ENCODE data around the gene ANXA11.
"Not testable (repeated sequence)": the region's sequence is repeated elsewhere in the genome, so short reads cannot be mapped to it uniquely, and the experiment has no call there.

The ANXA11 gene

DNA sequence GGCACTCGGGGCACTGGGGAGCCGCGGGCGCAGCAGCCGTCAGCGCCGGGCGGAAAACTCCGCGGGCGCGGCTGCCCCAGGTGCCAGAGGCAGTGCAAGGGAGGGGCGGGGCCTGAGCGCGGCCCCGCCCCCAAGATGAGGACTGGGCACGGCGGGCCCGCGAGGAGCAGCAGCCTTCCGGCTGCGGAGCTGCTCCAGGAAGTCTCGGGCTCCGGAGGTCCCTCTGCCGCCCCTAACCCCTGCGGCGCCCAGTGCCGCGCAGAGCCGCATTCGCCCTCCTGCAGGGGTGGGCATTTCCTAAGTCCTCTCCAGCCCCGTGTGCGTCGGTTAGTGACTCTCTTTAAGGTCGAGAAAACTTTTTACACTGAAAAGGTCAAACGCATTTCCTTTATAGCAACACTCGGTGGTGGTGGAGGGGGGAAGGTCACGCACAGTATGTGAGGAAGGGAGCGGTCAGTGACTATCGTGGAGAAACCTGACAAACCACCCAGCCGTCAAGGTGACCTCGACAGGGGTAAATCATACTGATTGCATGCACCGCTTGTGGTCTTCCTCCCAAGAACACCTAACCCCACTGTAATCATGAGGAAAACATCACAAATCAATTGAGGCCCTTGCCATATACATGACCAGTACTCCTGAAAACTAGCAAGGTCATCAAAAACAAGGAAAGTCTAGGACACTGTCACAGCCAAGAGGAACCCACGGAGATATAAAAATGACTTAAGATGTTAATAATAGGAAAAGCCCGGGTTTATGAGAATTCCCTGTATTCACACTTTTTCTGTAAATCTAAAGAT, at the start of gene ANXA11:
ANXA11 (minus strand) TSS at position 61 of the 800 bp plus-strand sequence. CDS start 32,676 bp downstream, outside the sequence.
- Histone ChIP-seq H3K9me3 (replicated peaks in 1 of 11) (no peaks in the 10 kb centered on the region), H3K9ac (peak within 1 kb of the TSS; percentile 90 to 98 (median 95)), H3K27me3 (no peaks in the 10 kb centered on the region), H3K4me2 (peak within 1 kb of the TSS; percentile 80 to 98 (median 97)), H4K20me1 (peaks cover 37 to 42% (median 40%) of the 10 kb centered on the region in 11 experiments), H3K4me3 (peak within 1 kb of the TSS; percentile 85 to 98 (median 92)), H3K4me1 (peaks cover 44 to 49% (median 48%) of the 10 kb centered on the region in 10 experiments), H3K27ac (peak within 1 kb of the TSS; percentile 91 to 97 (median 95)), H3K36me3 (peaks cover 0 to 11% (median 7%) of the 10 kb centered on the region in 11 experiments; a peak in 10 of 22 replicates)
- no peak for TF ChIP-seq Cebpa-rat (IDR thresholded peaks at IDR 0.05)

DNA sequence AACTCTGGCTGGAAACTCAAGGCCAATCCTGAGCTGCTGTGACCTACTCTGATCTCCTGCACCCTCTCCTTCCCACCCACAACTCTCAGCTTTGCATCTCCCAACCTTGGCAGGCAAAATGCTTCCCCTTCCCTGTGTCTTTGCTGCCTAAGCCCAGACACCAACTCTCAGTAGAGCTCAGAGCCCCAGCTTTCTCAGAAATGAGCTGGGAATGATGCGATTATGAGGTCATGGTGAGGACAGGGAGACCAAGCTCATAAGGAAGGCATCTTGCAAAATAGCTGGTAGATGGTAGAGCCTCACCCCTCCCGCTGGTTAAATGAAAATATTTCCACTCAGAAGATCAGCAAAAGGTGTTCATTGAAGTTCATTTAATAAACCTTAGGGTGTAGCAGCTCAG, 49.4 kb upstream of the ANXA11 start:
- H3K9ac ChIP-seq; H3K4me3 ChIP-seq; H3K27me3 ChIP-seq; H3K27ac ChIP-seq; H3K4me2 ChIP-seq; H3K9me3 ChIP-seq (replicated peaks in 1 of 11); H4K20me1 ChIP-seq; H3K36me3 ChIP-seq: not testable (repeated sequence)
- H3K4me1 ChIP-seq, result peaks cover 0 to 23% (median 16%) of the 10 kb centered on the region in 10 experiments; a peak in 14 of 20 replicates

DNA sequence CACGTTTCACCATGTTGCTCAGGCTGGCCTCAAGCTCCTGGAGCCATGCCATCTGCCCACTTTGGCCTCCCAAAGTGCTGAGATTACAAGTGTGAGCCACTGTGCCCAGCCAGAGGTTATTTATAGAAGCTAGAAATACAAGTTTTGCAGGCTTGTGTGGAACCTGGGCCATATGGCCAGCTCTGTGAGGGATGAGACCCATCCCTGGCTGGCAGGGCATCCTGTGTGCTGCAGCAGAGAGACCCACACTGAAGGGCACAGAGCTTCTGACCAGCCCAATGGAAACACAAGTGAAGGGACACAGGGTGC, 48.6 kb upstream of the ANXA11 start:
- not testable (repeated sequence) for H3K27me3 ChIP-seq
- H3K4me2 ChIP-seq, result peak overlapping the region in 4 of 11 experiments; percentile 18 to 46 (median 34); a peak in 2 of 22 replicates

DNA sequence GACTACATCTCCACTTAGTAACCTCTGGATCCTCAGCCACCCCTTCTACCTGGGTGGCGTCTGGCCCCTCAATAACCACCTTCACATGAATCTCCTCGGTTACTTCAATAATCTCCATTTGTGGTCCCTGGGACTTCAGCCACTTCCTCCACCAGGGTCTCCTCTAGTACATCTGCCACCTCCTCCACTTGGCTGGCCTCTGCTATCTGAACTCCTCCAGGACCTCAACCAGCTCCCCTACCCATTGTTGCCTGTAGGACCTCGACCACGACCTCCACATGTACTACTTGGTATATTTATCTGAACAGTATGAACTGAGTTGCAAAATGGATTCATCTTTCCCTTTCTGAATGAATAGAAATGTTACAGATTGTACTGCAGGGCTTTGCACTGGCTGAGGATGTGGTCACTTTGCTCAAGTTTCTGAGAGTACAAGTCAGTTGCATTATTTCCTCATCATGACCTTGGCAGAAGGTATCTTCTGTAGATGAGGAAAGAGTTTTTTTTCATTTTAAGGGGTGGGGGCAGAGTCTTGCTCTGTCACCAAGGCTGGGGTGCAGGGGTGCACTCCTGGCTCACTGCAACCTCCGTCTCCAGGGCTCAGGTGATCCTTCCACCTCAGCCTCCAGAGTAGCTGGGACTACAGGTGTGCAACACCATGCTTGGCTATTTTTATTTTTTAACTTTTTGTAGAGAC, 48.1 kb upstream of the ANXA11 start:
- H3K27me3 ChIP-seq, result no peaks in the 10 kb centered on the region
- H3K9ac ChIP-seq, result no peak overlapping the region
- no peak overlapping the region for H3K4me3 ChIP-seq
- H3K27ac ChIP-seq, result no peak overlapping the region
- no peaks in the 10 kb centered on the region for H3K9me3 ChIP-seq (replicated peaks in 1 of 11)
- peak overlapping the region in 8 of 11 experiments; percentile 6 to 46 (median 25); a peak in 10 of 22 replicates for H3K4me2 ChIP-seq
- no peaks in the 10 kb centered on the region; a peak in 1 of 22 replicates for H4K20me1 ChIP-seq
- no peaks in the 10 kb centered on the region for H3K36me3 ChIP-seq
- no peak for TF ChIP-seq Cebpa-rat (IDR thresholded peaks at IDR 0.05)
- peaks cover 0 to 20% (median 11%) of the 10 kb centered on the region in 10 experiments; a peak in 12 of 20 replicates for H3K4me1 ChIP-seq

More for the DNA sequence above, 48.6 kb upstream of the ANXA11 start:
- H4K20me1 ChIP-seq; H3K27ac ChIP-seq; H3K9me3 ChIP-seq (replicated peaks in 1 of 11); H3K9ac ChIP-seq; H3K36me3 ChIP-seq; H3K4me3 ChIP-seq: not testable (repeated sequence)
- peaks cover 0 to 20% (median 11%) of the 10 kb centered on the region in 10 experiments; a peak in 13 of 20 replicates for H3K4me1 ChIP-seq

DNA sequence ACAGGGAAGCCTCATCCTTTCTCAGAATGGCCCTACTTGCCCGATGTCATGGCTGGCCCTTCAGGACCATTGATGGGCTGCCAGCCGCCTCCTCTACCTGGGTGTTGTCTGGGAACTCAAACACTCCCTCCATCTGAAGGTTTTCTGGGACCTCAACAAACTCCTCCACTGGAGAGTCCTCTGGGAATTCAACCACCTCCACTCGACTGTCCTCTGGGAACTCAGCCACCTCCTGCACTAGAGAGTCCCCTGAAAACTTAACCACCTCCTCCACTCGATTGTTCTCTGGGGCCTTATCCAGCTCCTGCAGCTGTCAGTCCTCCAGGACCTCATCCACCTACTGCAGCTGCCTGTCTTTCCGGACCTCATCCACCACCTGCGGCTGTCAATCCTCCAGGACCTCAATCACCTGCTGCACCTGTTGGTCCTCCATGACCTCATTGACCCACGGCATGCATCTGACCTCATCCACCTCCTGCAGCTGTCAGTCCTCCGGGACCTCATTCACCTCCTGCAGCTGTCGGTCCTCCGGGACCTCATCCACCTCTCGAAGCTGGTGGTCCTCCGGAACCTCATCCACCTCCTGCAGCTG, 47.1 kb upstream of the ANXA11 start:
- H3K27ac ChIP-seq, result no peak overlapping the region
- peaks cover 0 to 20% (median 11%) of the 10 kb centered on the region in 10 experiments; a peak in 12 of 20 replicates for H3K4me1 ChIP-seq

DNA sequence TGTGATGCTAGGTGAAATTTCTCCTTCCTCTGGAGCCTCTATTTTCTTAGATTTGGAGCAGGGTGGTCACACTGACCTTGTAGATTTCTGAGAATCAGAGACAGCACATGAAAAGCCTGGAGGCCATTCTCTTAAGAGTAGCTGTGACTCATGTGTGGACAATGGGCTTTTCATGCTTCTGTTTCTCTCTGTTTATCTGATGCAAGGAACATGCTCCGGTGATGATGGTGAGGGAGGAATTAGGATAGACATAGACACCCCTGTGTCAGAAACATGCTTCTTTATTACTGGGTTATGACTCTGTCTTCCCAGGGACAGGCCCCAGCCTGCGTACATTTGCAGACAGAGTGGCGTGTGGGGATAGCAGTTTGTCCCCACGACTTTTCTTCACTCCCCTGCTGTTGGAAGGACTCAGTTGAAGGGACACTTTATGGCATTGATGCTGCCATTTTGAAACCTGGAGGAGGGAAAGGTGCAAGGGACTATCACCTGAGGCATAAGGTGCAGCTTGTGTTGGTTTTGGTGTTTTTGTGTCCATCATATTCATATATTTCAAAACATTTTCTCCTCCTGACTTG, 46.5 kb upstream of the ANXA11 start:
- H3K27me3 ChIP-seq; H3K4me2 ChIP-seq; H3K9me3 ChIP-seq (replicated peaks in 1 of 11); H3K27ac ChIP-seq; H3K9ac ChIP-seq; H4K20me1 ChIP-seq; H3K36me3 ChIP-seq; H3K4me3 ChIP-seq: not testable (repeated sequence)
- peaks cover 0 to 20% (median 11%) of the 10 kb centered on the region in 10 experiments; a peak in 12 of 20 replicates for H3K4me1 ChIP-seq

More for the DNA sequence above, 47.1 kb upstream of the ANXA11 start:
- Histone ChIP-seq H3K4me2 (peak overlapping the region in 5 of 11 experiments; percentile 12 to 46 (median 29); a peak in 5 of 22 replicates), H3K4me3 (no peak overlapping the region), H3K9ac (no peak overlapping the region), H4K20me1 (no peaks in the 10 kb centered on the region; a peak in 1 of 22 replicates), H3K36me3 (no peaks in the 10 kb centered on the region), H3K9me3 (replicated peaks in 1 of 11) (no peaks in the 10 kb centered on the region), H3K27me3 (no peaks in the 10 kb centered on the region)
- TF ChIP-seq Cebpa-rat (IDR thresholded peaks at IDR 0.05), result no peak

DNA sequence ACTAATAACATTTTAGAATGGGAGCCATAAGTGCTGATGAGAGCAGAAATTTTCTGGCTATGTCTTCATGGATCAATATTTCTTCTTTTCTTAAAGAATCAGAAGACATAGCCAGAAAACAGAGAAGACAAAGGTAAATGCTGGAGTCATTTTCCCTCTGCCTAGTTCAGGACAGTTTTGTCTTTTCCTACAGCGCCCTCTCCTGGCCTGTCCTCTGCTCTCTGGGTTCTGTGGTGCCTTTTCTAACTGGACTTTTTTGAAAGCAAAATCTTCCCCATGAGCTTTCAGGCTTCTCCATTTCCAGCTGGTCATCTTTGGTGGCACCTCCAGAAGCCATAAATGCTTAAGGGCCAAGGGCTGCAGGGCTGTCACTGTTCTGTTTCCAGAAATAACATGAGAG, 45.1 kb upstream of the ANXA11 start:
- not testable (repeated sequence) for H3K9ac ChIP-seq; H3K4me2 ChIP-seq; H3K9me3 ChIP-seq (replicated peaks in 1 of 11); H3K27me3 ChIP-seq; H3K27ac ChIP-seq; H4K20me1 ChIP-seq; H3K4me3 ChIP-seq; H3K36me3 ChIP-seq
- peaks cover 0 to 20% (median 11%) of the 10 kb centered on the region in 10 experiments; a peak in 12 of 20 replicates for H3K4me1 ChIP-seq

DNA sequence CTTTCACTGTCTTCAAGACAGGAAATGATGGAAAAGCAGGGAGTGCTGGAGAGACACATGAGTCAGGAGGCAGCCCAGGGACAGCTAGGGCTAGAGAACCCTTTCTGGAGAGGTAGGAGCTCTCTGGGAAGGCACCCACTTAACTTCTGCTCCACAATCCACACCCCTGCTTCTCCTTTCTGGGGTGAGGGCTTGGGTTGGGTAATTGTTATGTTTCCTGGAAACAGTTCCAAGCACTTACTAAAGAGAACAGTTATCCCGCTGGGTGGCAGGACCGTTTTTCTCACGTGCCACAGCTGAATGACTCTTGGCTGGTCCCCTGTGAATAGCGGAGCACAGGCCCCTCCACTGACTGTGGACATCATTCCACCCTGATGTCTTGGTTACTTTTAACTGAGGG, 44.6 kb upstream of the ANXA11 start:
- H3K4me3 ChIP-seq; H3K4me2 ChIP-seq; H3K36me3 ChIP-seq; H3K9ac ChIP-seq; H3K27ac ChIP-seq; H4K20me1 ChIP-seq; H3K27me3 ChIP-seq; H3K9me3 ChIP-seq (replicated peaks in 1 of 11): not testable (repeated sequence)
- peaks cover 0 to 20% (median 11%) of the 10 kb centered on the region in 10 experiments; a peak in 12 of 20 replicates for H3K4me1 ChIP-seq

DNA sequence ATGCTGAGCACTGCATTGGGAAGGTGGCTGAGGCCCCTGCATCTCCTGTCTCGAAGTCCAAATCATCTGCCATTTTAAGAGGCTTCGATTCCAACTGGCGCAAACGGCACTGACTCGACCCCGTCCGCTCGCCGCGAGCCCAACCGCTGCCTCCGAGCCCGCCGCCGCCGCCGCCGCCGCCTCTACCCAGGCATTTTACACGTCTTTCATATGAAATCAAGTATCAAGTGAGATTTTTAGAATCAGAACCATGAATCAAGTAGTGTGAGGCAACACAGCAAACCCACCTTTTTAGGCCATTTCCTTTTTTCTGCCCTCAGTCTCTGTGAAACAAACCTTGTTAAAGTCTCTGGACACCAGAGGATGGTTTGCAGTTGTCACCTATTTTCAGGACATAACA, 42.3 kb upstream of the ANXA11 start:
- not testable (repeated sequence) for H3K4me3 ChIP-seq; H3K27me3 ChIP-seq; H3K4me2 ChIP-seq; H3K9ac ChIP-seq; H3K27ac ChIP-seq; H3K36me3 ChIP-seq; H3K4me1 ChIP-seq; H3K9me3 ChIP-seq (replicated peaks in 1 of 11); H4K20me1 ChIP-seq

DNA sequence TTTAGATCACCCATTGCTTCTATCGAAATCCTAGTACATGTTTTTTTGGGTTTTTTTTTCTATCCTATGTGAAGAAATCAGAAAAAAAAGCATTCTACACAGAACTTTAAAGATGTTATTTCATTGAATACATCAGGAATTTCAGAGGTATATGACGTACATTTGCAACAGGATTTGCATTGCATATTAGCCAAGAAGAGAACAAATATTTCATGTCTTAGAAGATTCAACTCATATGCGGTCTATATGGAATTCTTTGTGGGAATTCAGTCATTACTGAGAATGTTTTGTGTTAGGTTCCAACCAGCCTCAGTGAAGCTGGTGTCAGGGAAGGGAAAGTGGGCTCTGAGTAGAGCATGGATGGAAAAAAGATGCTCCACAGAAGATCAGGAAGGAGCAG, 39.0 kb upstream of the ANXA11 start:
- not testable (repeated sequence) for H3K4me3 ChIP-seq; H3K9ac ChIP-seq; H3K27ac ChIP-seq; H3K4me1 ChIP-seq; H3K27me3 ChIP-seq; H3K4me2 ChIP-seq; H3K9me3 ChIP-seq (replicated peaks in 1 of 11); H4K20me1 ChIP-seq; H3K36me3 ChIP-seq

DNA sequence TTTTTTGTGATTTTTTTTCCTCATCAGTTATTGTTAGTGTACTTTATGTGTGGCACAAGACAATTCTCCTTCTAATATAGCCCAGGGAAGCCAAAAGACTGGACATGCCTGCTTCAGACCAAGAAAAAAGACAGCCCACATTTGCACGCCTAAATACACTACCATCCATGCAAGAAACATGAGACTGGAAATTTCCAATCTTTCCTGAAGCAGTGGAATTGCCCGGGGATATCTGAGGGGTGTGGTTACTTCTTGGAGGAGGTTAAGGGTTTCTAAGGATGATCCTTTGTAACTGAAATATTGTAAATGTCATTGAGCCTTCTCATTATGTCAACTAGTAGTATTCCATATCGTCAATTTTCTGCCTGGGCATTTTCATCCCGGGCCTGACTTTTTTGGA, 37.0 kb upstream of the ANXA11 start:
- H3K4me2 ChIP-seq; H3K4me3 ChIP-seq; H4K20me1 ChIP-seq; H3K27ac ChIP-seq; H3K9ac ChIP-seq; H3K36me3 ChIP-seq; H3K9me3 ChIP-seq (replicated peaks in 1 of 11); H3K4me1 ChIP-seq; H3K27me3 ChIP-seq: not testable (repeated sequence)

DNA sequence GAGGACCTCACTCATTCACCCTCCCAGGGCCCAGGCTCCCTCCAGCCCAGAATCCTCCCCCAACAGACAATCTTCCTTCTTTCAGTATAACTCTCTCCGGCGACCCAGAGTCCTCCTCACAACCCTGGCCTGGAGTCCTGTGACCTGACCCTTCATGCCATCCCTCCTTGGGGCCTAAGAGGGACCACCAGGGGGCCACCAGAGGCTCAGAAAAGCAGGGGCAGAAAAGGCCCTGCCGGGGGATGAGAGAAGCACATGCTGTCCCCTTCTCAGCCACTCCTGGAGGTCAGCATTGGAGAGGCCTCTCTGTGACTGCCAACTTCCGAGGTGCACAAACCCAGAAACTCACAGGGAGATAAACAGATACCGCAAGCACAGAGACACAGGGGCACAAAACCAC, 31.1 kb upstream of the ANXA11 start:
- H3K36me3 ChIP-seq, H3K27ac ChIP-seq, H3K9ac ChIP-seq, H3K27me3 ChIP-seq, H4K20me1 ChIP-seq, H3K4me2 ChIP-seq, H3K4me3 ChIP-seq, H3K4me1 ChIP-seq: not testable (repeated sequence)
- peaks cover 4 to 14% (median 10%) of the 10 kb centered on the region in 11 experiments; a peak in 13 of 22 replicates for H3K9me3 ChIP-seq (replicated peaks in 1 of 11)
